MM.1S (cell line): Measurements from ENCODE around the gene SERPINB6.
"Not testable (repeated sequence)": the region's sequence is repeated elsewhere in the genome, so short reads cannot be mapped to it uniquely, and the experiment has no call there.

Source experiments
- EZH2 ChIP-seq: fragments of 300-600 bp; sonication (generic); optimal IDR thresholded peaks from 2 replicates; pipeline ENCODE3; 2017; ENCODE audit warnings: low read depth, mild to moderate bottlenecking, antibody characterized with exemption, low read length, mixed read lengths
- EZH2phosphoT487 ChIP-seq: fragments of 300-600 bp; sonication (generic); IDR thresholded peaks from 2 replicates; pipeline ENCODE4 v1.6.1; 2018; ENCODE audit warnings: antibody characterized with exemption, low read length

DNA sequence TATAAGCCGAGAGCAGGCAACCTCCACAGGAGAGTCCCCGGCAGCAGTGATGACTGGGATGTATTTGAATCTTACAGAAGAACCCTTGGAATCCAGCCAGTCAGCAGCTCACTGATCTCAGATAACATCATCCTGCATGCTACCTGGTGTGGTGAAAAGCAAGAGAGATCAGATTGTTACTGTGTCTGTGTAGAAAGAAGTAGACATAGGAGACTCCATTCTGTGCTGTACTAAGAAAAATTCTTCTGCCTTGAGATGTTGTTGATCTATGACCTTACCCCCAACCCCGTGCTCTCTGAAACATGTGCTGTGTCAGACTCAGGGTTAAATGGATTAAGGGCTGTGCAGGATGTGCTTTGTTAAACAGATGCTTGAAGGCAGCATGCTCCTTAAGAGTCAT is 62.9 kb downstream of the SERPINB6 start:
- TF ChIP-seq EZH2phosphoT487, EZH2: not testable (repeated sequence)
